Measurements from ENCODE around the gene NAA11.
"Not testable (repeated sequence)": the region's sequence is repeated elsewhere in the genome, so short reads cannot be mapped to it uniquely, and the experiment has no call there.

The NAA11 gene

DNA sequence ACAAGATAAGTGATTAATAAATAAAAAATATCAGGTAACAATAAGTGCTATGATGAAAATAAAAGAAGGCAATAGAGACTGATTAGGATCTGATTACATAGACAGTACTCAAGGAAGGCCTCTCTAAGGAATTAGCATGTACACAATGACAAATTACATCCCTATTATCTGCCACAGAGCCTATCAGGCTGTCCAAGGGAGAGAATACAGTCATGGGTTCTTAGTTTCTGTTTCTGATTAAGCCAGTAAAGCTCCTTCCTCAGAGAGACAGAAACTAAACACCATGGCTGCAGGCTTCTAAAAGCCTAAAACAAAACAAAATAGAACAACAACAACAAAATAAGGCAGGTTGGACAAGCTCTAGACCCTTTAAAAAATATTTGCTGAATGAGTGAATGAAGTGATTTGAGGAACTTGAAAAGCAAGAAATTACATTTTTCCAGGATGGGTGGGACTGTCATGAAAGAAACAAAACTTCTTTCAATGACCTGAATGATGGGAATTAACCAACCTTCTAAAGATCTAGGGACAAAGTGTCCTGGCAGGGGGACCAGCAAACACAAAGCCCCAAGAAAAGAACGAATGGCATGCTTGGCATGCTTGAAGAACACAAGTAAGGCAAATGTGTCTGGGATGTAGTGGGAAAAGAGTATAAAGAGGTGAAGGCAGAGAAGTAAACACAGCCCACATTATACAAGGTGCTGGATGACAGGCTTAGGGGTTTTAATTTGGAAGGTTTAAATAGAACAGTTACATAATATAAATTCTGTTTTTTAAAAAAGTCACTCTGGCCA, 44.1 kb downstream of the NAA11 start:
- ChIA-PET POLR2A (no interaction called here), CTCF (no interaction called here)
- TF ChIP-seq, protein P1, sequence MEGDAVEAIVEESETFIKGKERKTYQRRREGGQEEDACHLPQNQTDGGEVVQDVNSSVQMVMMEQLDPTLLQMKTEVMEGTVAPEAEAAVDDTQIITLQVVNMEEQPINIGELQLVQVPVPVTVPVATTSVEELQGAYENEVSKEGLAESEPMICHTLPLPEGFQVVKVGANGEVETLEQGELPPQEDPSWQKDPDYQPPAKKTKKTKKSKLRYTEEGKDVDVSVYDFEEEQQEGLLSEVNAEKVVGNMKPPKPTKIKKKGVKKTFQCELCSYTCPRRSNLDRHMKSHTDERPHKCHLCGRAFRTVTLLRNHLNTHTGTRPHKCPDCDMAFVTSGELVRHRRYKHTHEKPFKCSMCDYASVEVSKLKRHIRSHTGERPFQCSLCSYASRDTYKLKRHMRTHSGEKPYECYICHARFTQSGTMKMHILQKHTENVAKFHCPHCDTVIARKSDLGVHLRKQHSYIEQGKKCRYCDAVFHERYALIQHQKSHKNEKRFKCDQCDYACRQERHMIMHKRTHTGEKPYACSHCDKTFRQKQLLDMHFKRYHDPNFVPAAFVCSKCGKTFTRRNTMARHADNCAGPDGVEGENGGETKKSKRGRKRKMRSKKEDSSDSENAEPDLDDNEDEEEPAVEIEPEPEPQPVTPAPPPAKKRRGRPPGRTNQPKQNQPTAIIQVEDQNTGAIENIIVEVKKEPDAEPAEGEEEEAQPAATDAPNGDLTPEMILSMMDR (IDR thresholded peaks at IDR 0.05; ENCODE audit: control extremely low read depth, extremely low read depth, low read depth, missing control alignments) = no peak
- no peak for DNase-seq (ENCODE audit: extremely low spot score)

DNA sequence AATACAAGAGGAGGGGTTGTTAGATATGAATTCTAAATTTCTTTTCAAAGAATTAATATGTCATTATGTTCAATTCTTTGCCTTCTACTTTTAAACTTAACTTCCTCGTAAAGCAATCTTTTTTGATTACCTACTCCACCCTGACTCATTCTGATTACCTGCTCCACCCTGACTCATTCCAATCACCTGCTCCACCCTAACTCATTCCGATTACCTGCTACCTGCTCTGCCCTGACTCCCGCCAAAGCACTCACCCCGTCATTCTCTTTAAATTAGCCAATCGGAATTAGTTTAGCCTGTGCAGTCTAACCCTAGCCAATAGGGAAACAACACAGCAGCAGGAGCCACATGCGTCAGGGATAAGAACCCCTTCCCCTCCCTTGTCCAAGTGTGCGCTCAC, 48.4 kb downstream of the NAA11 start:
- DNase-seq (ENCODE audit: extremely low spot score); CTCF ChIA-PET; POLR2A ChIA-PET: not testable (repeated sequence)

DNA sequence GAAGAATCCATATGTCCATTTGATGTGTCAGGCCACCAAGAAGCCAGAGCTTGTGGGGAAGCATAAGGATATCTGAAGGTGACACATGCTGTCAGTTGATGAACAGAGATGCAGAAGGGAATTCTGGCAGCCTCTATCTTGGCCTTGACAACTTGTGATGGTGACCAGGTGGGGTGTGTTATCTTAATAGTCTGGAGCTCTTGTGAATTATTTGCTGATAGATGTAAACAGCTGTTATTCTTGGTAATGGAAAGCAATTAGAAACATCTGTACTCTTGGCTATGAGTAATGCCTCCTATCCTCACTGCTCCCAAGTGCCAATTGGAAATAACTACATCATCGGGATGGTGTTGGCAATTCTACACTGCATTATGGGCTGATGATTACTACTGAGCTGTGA, 51.9 kb downstream of the NAA11 start:
- TF ChIP-seq, protein P1 (IDR thresholded peaks at IDR 0.05; ENCODE audit: control extremely low read depth, extremely low read depth, low read depth, missing control alignments) = no peak
- CTCF ChIA-PET = interaction anchor here (1.7 kb wide), 1 partner anchor 16 kb away, joined by 3 read pairs; no protein-coding TSS in a partner anchor
- no peak for DNase-seq (ENCODE audit: extremely low spot score)
- POLR2A ChIA-PET = no interaction called here

DNA sequence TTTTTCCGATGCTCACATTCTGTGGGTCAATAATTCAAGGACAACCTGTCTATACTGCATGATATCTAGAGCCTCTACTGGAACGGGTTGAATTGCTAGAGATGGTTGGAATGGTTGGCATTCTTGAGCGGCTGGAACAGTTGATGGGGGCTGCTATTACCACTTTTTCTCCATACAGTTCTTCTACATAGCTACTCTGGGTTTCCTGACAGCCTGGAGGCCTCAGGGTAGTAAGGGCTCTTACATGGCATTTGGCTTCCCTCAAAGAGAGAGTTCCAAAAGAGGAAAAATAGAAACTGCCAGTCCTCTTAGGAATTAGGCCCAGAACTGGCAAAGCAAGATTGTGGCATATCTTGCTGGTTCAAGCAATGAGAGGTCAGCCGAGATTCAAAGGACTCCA, 53.1 kb downstream of the NAA11 start:
- DNase-seq (ENCODE audit: extremely low spot score) = no peak
- POLR2A ChIA-PET = no interaction called here
- CTCF ChIA-PET = no interaction called here
- TF ChIP-seq, protein P1 (IDR thresholded peaks at IDR 0.05; ENCODE audit: control extremely low read depth, extremely low read depth, low read depth, missing control alignments) = no peak

DNA sequence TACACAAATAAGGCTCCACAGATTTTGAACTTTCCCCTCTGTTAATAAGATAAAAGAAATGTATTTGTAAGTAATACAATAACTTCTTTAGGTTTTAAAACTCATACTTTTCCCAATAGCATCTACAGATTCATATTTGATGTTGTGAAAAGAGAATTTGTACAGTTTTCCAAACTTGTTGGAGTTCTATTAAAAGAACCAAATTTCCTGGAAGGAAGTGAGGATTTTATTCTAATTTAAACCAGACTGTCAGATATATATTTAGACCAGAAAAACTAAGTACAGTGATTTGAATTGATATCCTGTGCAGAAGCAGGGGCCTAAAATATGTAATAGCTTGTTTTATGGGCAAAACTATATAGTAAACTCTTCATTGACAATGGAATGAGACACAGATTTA, 53.7 kb downstream of the NAA11 start:
- ChIA-PET CTCF (no interaction called here), POLR2A (no interaction called here)
- TF ChIP-seq, protein P1 (IDR thresholded peaks at IDR 0.05; ENCODE audit: control extremely low read depth, extremely low read depth, low read depth, missing control alignments) = no peak
- DNase-seq (ENCODE audit: extremely low spot score) = no peak

DNA sequence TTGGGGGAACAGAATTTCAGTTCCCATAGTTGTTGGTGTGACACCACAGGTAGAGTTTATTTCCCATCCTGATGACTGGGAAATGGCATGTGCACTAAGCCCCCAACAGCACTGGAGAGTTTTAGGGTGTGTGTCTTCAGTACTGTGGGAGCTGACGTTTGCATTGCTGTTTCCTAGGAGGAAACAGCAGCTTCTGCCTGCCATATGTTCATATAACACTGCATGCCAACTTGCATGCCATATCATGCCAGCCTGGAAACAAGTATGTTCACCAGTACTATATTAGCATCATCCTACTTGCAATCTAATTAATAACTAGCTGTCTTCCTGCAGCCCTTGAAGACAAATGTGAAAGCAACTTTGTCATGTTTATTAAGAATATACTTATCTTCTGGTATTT, 58.2 kb downstream of the NAA11 start:
- ChIA-PET POLR2A (no interaction called here), CTCF (interaction anchor here (1.5 kb wide), 1 partner anchor 8 kb away, joined by 3 read pairs; no protein-coding TSS in a partner anchor)
- TF ChIP-seq, protein P1 (IDR thresholded peaks at IDR 0.05; ENCODE audit: control extremely low read depth, extremely low read depth, low read depth, missing control alignments) = no peak
- no peak for DNase-seq (ENCODE audit: extremely low spot score)
